ENCODE measurements around the gene AJAP1. TPM values are rescaled to one million over a fixed set of nuclear protein-coding genes. Genes with fewer than 3 reads are reported as not detected.

AJAP1 gene
- total and polyA plus RNA-seq, 2 of the 8 experiments (the other 6 are each of a cell fraction or from before 2014, with no cell fraction given): 1.9 to 6.2 TPM

DNA sequence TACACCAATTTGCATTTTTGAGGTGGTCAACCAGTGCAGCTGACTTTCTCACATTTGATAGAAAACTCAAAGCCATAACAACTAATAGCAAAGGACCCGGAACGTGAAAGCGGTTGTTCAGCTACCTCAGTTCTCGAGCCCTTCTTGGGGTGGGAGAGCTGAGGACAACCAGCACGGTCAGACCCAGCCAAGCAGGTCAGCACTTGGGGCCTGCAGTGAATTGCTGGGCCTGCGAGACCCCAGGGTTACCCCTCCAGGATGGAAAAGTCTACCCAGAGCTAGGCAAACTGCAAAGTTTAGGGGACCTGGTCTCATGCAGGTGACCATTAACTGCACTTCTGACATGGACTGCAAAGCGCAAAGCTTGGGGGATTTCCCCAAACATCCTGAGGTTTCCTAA is 23.8 kb upstream of the AJAP1 start:
- Histone ChIP-seq H3K27me3 (replicated peaks in 1 of 4; ENCODE audit: control insufficient read depth in 3 of 4, extremely low read depth in 1 of 4, insufficient read depth in 3 of 4, low read length in 3 of 4) (no peaks in the 10 kb centered on the region), H3K18ac (ENCODE audit: extremely low read depth, low read length) (no peak overlapping the region), H2BK12ac (ENCODE audit: low read depth, low read length) (no peak overlapping the region), H2AFZ (ENCODE audit: low read length) (no peak overlapping the region), H3K9me3 (ENCODE audit: insufficient read depth in 2 of 2, low read depth in 1 of 2, low read length in 1 of 2) (no peaks in the 10 kb centered on the region), H3K14ac (ENCODE audit: insufficient read length) (no peak overlapping the region), H2BK15ac (ENCODE audit: low read length) (no peak overlapping the region), H2BK20ac (ENCODE audit: low read length) (no peak overlapping the region), H3K4ac (replicated peaks; ENCODE audit: insufficient read length, low read depth, low read length) (no peak overlapping the region), H4K20me1 (replicated peaks in 1 of 2; ENCODE audit: control insufficient read depth in 1 of 2, insufficient read depth in 2 of 2, low read length in 2 of 2) (no peaks in the 10 kb centered on the region), H2AK5ac (ENCODE audit: low read depth, low read length) (no peak overlapping the region), H3K56ac (replicated peaks; ENCODE audit: insufficient read length, low read depth, low read length) (no peak overlapping the region), H3K4me3 (ENCODE audit: extremely low read depth in 1 of 4, insufficient read depth in 2 of 4, low read depth in 3 of 4, low read length in 4 of 4) (no peak overlapping the region), H4K91ac (replicated peaks; ENCODE audit: insufficient read length, low read length) (no peak overlapping the region), H3K4me1 (replicated peaks in 1 of 4; ENCODE audit: control insufficient read depth in 3 of 4, insufficient read depth in 4 of 4, low read length in 3 of 4) (peaks cover 0 to 3% (median 0%) of the 10 kb centered on the region in 4 experiments; a peak in 2 of 7 replicates), H2BK5ac (ENCODE audit: low read depth, low read length) (no peak overlapping the region), H2BK120ac (replicated peaks; ENCODE audit: low read depth, low read length) (no peak overlapping the region), H3K23me2 (ENCODE audit: low read depth, low read length) (no peaks in the 10 kb centered on the region; the same call in 1 of the 2 replicates), H3K23ac (ENCODE audit: insufficient read length) (no peak overlapping the region), H3K9ac (replicated peaks in 1 of 4; ENCODE audit: extremely low read depth in 1 of 4, low read depth in 3 of 4, low read length in 3 of 4) (no peak overlapping the region), H3K36me3 (ENCODE audit: control insufficient read depth in 2 of 4, insufficient read depth in 4 of 4, low read length in 3 of 4) (no peaks in the 10 kb centered on the region), H4K8ac (ENCODE audit: extremely low read depth, insufficient read depth, low read length) (no peak overlapping the region), H3K27ac (ENCODE audit: low read depth, low read length) (no peak overlapping the region), H3K79me2 (ENCODE audit: control insufficient read depth in 1 of 2, insufficient read depth in 2 of 2, low read length in 2 of 2) (no peaks in the 10 kb centered on the region), H3K79me1 (ENCODE audit: low read depth, low read length) (no peaks in the 10 kb centered on the region), H3K4me2 (ENCODE audit: insufficient read depth in 1 of 2, low read depth in 2 of 2, low read length in 2 of 2) (no peak overlapping the region), H4K5ac (ENCODE audit: insufficient read length, low read depth, low read length) (no peak overlapping the region)
- ChIA-PET CTCF (ENCODE audit: partially characterized antibody) (no interaction called here), POLR2A (ENCODE audit: partially characterized antibody) (no interaction called here)
- FAIRE-seq: no peak
- no peak for DNase-seq (ENCODE audit: low read depth in 1 of 2, low spot score in 2 of 2)
- WGBS, 2 experiments (ENCODE audit: extremely low coverage in 1 of 2, insufficient coverage in 1 of 2, insufficient read length in 1 of 2, insufficient replicate concordance in 2 of 2, low coverage in 1 of 2, low lambda C conversion rate in 2 of 2, missing lambda C conversion rate in 1 of 2): 97% methylated on average over 6 of the region's 7 CpGs; no CpG with 5 or more reads in 1 of the 2 experiments
- no peak for TF ChIP-seq YY1 (IDR thresholded peaks at IDR 0.05; ENCODE audit: low read depth, low read length)

Measured in H1 (cell line).